H4 (cell line): ENCODE measurements around the gene PRRT3. TPM values are rescaled to one million over a fixed set of nuclear protein-coding genes. Genes with fewer than 3 reads are reported as not detected.
"Not testable (repeated sequence)": the region's sequence is repeated elsewhere in the genome, so short reads cannot be mapped to it uniquely, and the experiment has no call there.

ENCODE experiments used
- DNase-seq: peaks from one replicate; pipeline ENCODE4 v3.0.0-alpha.2; 2015; ENCODE audit warnings: low spot score
- total RNA-seq: library from RNA; depleted of rRNA; stranded (reverse); fragments of >200 nt; shearing (Covaris generic); gene quantifications from 2 replicates; pipeline ENCODE4 v1.2.3, GENCODE V29; 2014; rRNA removed

The PRRT3 gene
- total RNA-seq, 1 experiment from 2014 or later: 3.4 TPM

GRCh38 chr3:9899289-9899791, 52.9 kb downstream of the PRRT3 start:
- DNase-seq: no peak

DNA sequence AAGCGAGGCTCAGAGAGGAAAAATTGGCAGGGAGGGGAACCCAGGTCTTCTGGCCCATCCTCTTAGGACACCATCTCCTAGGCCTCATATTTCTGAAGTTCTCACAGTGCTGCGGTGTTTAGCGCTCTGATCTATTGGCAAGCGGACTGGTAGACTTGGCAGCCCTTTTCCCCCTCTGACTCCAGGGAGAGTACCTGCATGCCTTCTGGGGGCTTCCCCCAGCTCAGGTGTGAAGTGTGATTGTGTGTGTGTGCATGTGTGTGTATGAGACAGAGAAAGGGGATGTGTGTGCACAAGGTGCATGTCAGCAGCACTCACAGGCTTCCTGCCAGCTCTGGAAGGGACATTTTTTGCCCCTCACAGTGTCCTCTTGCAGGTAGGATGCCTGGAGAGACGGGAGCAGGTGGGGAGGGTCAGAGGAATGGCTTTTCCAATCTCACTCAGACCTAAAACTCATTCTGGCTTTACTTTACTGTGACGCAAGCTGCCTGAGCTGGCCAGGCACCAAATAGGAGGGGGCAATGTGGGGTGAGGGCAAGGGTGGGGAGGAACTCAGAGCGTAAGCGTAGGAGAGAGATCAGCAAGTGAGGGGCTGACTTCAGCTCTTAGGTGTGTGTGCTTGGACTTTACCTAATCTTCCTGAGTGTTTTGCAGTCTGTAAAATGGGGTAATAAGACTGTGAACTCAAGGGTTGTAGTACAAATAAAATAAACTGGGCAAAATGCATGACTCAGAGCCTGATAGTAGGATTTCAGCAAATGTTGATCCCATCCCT, 53.6 kb downstream of the PRRT3 start:
- no peak for DNase-seq

DNA sequence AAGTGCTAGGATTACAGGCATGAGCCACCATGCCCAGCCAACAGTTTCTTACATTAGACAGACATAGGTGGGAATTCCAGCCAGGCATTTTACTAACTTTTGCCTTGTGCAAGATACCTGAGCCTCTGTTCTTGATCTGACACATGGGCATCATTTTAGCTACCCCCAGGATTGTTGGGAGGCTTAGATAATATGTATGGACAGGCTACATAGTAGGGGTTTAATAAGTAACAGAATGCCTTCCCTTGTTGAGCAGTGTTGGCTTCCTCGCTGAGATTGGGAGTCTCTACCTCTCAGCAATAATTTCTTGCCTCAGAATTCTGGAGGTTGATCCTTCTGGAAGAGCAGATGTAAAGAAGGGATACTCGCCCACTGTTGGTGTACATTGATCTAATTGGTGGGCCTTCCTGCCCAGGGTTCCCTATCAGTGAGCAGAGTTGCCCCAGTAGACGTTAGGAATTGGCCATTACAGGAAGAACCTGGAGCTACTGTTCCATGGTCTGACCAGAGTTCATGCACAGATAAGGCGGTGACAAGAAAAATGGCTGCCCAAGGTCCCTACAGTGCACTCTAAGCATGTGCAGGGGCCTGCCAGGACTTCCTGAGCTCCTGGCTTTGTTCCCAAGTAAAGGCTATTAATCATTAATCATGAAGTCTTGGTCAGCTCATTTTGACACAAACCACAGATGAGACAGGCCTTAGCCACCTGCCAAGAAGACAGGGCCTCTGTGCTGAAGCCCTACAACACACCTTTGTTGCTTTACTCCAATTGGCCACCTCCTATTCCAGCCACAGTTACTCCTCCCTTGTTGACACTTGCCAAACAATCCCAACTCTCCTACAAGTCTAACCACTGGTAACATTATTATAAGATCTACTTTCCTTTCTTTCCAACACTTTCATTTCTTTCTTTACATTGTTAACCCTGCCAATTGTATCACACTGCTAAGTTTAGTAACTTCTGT, 54.5 kb downstream of the PRRT3 start:
- no peak for DNase-seq

GRCh38 chr3:9896755-9897407, 55.3 kb downstream of the PRRT3 start:
- not testable (repeated sequence) for DNase-seq

DNA sequence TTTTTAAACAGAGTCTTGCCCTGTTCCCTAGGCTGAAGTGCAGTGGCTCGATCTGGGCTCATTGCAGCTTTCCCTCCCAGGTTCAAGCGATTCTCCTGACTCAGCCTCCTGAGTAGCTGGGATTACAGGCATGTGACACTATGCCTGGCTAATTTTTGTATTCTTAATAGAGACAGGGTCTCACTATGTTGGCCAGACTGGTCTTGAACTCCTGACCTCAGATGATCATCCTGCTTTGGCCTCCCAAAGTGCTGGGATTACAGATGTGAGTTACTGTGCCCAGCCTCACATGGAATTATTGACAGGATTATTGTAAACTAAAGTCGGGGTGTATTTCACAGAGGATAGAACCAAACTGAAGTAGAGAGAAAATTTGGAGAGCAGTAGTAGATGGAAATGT, 56.5 kb downstream of the PRRT3 start:
- DNase-seq: not testable (repeated sequence)

Other genes with a start within 250 kb of the PRRT3 start
- 0.31 TPM in 1 of 2 replicates, not detected in the other for gene CPNE9, start 248.6 kb downstream of the PRRT3 start, total RNA-seq
- gene BRPF1, start 220.7 kb downstream of the PRRT3 start, total RNA-seq: 10.1 and 10.6 TPM in 2 replicates
- gene OGG1, start 202.5 kb downstream of the PRRT3 start, total RNA-seq: 12.9 and 13.0 TPM in 2 replicates
- gene CAMK1, start 182.5 kb downstream of the PRRT3 start, total RNA-seq: 4.9 and 16.6 TPM in 2 replicates
- gene TADA3, start 159.9 kb downstream of the PRRT3 start, total RNA-seq: 81.5 and 95.9 TPM in 2 replicates
- 227 and 296 TPM in 2 replicates for gene ARPC4, start 159.3 kb downstream of the PRRT3 start, total RNA-seq
- 4.4 and 5.4 TPM in 2 replicates for gene TTLL3, start 142.1 kb downstream of the PRRT3 start, total RNA-seq
- 33.7 and 44.5 TPM in 2 replicates for gene RPUSD3, start 108.4 kb downstream of the PRRT3 start, total RNA-seq
- gene CIDEC, start 72.2 kb downstream of the PRRT3 start, total RNA-seq: not detected in 2 replicates
- gene JAGN1, start 61.8 kb downstream of the PRRT3 start, total RNA-seq: 35.7 and 46.1 TPM in 2 replicates
- gene IL17RE, start 49.6 kb downstream of the PRRT3 start, total RNA-seq: not detected in 2 replicates
- 23.0 and 32.4 TPM in 2 replicates for gene IL17RC, start 35.3 kb downstream of the PRRT3 start, total RNA-seq
- gene CRELD1, start 18.6 kb downstream of the PRRT3 start, total RNA-seq: 7.4 and 8.7 TPM in 2 replicates
- gene EMC3, start 34.4 kb upstream of the PRRT3 start, total RNA-seq: 87.1 and 117 TPM in 2 replicates
- gene FANCD2, start 74.0 kb upstream of the PRRT3 start, total RNA-seq: 28.4 and 29.6 TPM in 2 replicates
- not detected in 2 replicates for gene FANCD2OS, start 155.8 kb upstream of the PRRT3 start, total RNA-seq
- gene BRK1, start 163.3 kb upstream of the PRRT3 start, total RNA-seq: 121 and 179 TPM in 2 replicates
- gene VHL, start 189.4 kb upstream of the PRRT3 start, total RNA-seq: 21.3 and 22.6 TPM in 2 replicates
- gene IRAK2, start 212.5 kb upstream of the PRRT3 start, total RNA-seq: 1.1 and 1.3 TPM in 2 replicates